Kidney (tissue), 14 donors: Measurements from ENCODE around the gene DAB1. TPM values are rescaled to one million over a fixed set of nuclear protein-coding genes. Genes with fewer than 3 reads are reported as not detected.

Experiments used
- DNase-seq, 5 donors: peaks; one replicate each; pipeline ENCODE4 v3.0.0-alpha.2; 2013 to 2020
- FAIRE-seq: peaks from 2 replicates; lab custom pipeline; 2012; peaks lifted over from hg19 to GRCh38; lab: Jason Lieb, UNC
- H3K27ac ChIP-seq, 2 donors: one replicate each; pipeline ENCODE4 v1.7.0; 2013; ENCODE audit warnings: low read depth in 2 of 2, low read length in 2 of 2, inconsistent platforms in 1 of 2
- H3K27me3 ChIP-seq: one replicate; pipeline ENCODE4 v1.7.1; 2013; ENCODE audit warnings: low read length, inconsistent platforms; ENCODE audit not compliant: control insufficient read depth, insufficient read depth
- H3K36me3 ChIP-seq, 3 donors: one replicate each; pipeline versions ENCODE4 v1.7.0 to v1.7.1; 2013; ENCODE audit warnings: low read length in 3 of 3, control low read depth in 1 of 3, inconsistent platforms in 1 of 3; ENCODE audit not compliant: insufficient read depth in 3 of 3, control insufficient read depth in 2 of 3
- H3K4me1 ChIP-seq, 3 donors: one replicate each; pipeline versions ENCODE4 v1.7.0 to v1.7.1; 2013; ENCODE audit warnings: low read length in 3 of 3, inconsistent platforms in 1 of 3, low read depth in 1 of 3; ENCODE audit not compliant: control insufficient read depth in 2 of 3, insufficient read depth in 2 of 3
- H3K4me3 ChIP-seq, 3 donors: one replicate each; pipeline versions ENCODE4 v1.7.0 to v1.8.1; 2013; ENCODE audit warnings: low read length in 3 of 3, control low read depth in 1 of 3, inconsistent platforms in 1 of 3
- H3K9ac ChIP-seq, 3 donors: one replicate each; pipeline versions ENCODE4 v1.7.0 to v1.7.1; 2013; ENCODE audit warnings: low read length in 3 of 3, control low read depth in 1 of 3, inconsistent platforms in 1 of 3
- H3K9me3 ChIP-seq, 3 donors: one replicate each; pipeline versions ENCODE4 v1.7.0 to v1.7.1; 2013; ENCODE audit warnings: low read length in 3 of 3, control low read depth in 1 of 3, inconsistent platforms in 1 of 3; ENCODE audit not compliant: control insufficient read depth in 2 of 3, insufficient read depth in 1 of 3
- CTCF ChIP-seq: IDR thresholded peaks from 3 replicates; pipeline ENCODE4 v1.5.1; 2012; ENCODE audit warnings: mild to moderate bottlenecking, moderate library complexity, borderline replicate concordance; ENCODE audit not compliant: insufficient read depth; ENCODE audit errors: extremely low read depth
- intact Hi-C: fragments of 100-400 bp; cut with DNase I; formaldehyde crosslinking; loops from one replicate; pipeline ENCODE4 v1.11.1; 2022
- polyA plus RNA-seq: library from polyadenylated mRNA; stranded (reverse); fragments of 350-450 nt; fragmentation: Illumina TruSeq; extraction: RNeasy Lipid Tissue Mini Kit (QIAGEN cat#74804); gene quantifications from one replicate; pipeline ENCODE4 v1.2.3, GENCODE V29; 2014; ENCODE audit warnings: low read depth, low replicate concordance; ENCODE audit not compliant: insufficient read depth
- total RNA-seq: library from RNA; stranded (reverse); fragmentation: NEBNext Ultra II Directional; extraction: Animal tissue kit (Norgen Biotek cat#: 25700); gene quantifications from one replicate; pipeline ENCODE4 v1.2.1, GENCODE V29; 2021
- donor health status: control.
- donor health status: control.
- donor health status: control.
- donor health status: control.
- donor health status: control.
- donor health status: DM: yes; HTN: yes; CAD: no.
- donor health status: Normal renal cell carcinoma (clear cell type).

The DAB1 gene
- total and polyA plus RNA-seq, 2 donors from 2014 or later, result 2.3 TPM; not detected in 1

GRCh38 chr1:57384284-57384683 lies 39.6 kb downstream of the DAB1 start:
- FAIRE-seq (no peak), DNase-seq (no peak)
- H3K4me3 ChIP-seq, result no peak overlapping the region
- H3K9ac ChIP-seq, result no peak overlapping the region
- no peaks in the 10 kb centered on the region for H3K27me3 ChIP-seq
- H3K9me3 ChIP-seq, result no peaks in the 10 kb centered on the region
- intact Hi-C loops, result no loop called here
- H3K4me1 ChIP-seq, result no peaks in the 10 kb centered on the region
- no peak for TF ChIP-seq CTCF
- H3K36me3 ChIP-seq, result no peaks in the 10 kb centered on the region
- H3K27ac ChIP-seq, result no peak overlapping the region

DNA sequence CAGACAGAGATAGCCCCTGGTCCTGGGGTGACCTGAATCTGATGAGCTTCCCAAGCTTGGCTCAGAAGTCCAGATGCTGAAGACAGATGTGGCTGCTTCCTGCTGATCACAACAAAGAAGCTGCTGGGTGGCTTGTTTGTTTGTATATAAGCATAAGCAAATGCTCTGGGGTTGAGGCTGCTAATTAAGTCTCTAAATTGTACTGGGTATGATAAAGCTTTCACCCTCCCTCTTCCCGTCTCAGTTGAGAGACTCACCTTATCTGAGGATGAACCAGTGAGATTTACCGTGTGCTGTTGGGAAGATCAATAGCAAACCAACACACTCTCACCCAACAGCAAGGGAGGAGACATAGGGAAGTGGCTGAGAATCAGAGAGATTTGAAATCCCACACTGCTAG lies 42.0 kb downstream of the DAB1 start:
- TF ChIP-seq CTCF, result no peak
- DNase-seq (no peak), FAIRE-seq (no peak)
- no peak overlapping the region for H3K27ac ChIP-seq
- intact Hi-C loops, result no loop called here
- H3K27me3 ChIP-seq, result no peaks in the 10 kb centered on the region
- H3K36me3 ChIP-seq, result no peaks in the 10 kb centered on the region
- no peak overlapping the region for H3K4me3 ChIP-seq
- H3K9ac ChIP-seq, result no peak overlapping the region
- no peaks in the 10 kb centered on the region for H3K4me1 ChIP-seq
- no peaks in the 10 kb centered on the region for H3K9me3 ChIP-seq

GRCh38 chr1:57381426-57381825 lies 42.4 kb downstream of the DAB1 start:
- intact Hi-C loops, result no loop called here
- no peak overlapping the region for H3K27ac ChIP-seq
- no peaks in the 10 kb centered on the region for H3K4me1 ChIP-seq
- no peaks in the 10 kb centered on the region for H3K36me3 ChIP-seq
- H3K9ac ChIP-seq, result no peak overlapping the region
- FAIRE-seq (no peak), DNase-seq (no peak)
- no peak overlapping the region for H3K4me3 ChIP-seq
- no peaks in the 10 kb centered on the region for H3K27me3 ChIP-seq
- TF ChIP-seq CTCF, result no peak
- no peaks in the 10 kb centered on the region for H3K9me3 ChIP-seq

- H3K36me3 ChIP-seq, result no peaks in the 10 kb centered on the region
- intact Hi-C loops, result no loop called here
- H3K4me3 ChIP-seq, result no peak overlapping the region
- no peak for TF ChIP-seq CTCF
- H3K27ac ChIP-seq, result no peak overlapping the region
- H3K9me3 ChIP-seq, result no peaks in the 10 kb centered on the region
- no peaks in the 10 kb centered on the region for H3K4me1 ChIP-seq
- DNase-seq, result no peak
- no peaks in the 10 kb centered on the region for H3K27me3 ChIP-seq
- H3K9ac ChIP-seq, result no peak overlapping the region
- no peak for FAIRE-seq
These were observed 42.9 kb downstream of the DAB1 start for GRCh38 chr1:57380923-57381322.
